Fibroblast of skin of left biceps (primary cell): ENCODE results near the gene VCAN.

Experiments
- DNase-seq, 2 experiments: peaks; one replicate each; pipeline ENCODE4 v3.0.0-alpha.2; 2013; ENCODE audit warnings: low read depth in 2 of 2

Gene VCAN

DNA sequence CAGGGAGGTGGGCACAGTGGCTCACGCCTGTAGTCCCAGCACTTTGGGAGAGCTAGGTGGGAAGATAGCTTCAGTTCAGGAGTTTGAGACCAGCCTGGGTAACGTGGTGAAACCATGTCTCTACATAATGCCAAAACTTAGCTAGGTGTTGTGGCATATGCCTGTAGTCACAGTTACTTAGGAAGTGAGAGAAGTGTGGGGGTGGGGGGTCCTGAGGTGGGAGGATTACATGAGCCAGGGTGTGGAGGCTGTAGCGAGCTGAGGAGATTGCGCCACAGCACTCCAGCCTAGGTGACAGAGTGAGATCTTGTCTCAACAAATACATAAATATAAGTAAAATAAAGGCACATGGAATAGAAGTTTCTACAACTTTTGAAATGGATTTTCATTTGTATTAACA is 23.1 kb downstream of the VCAN start:
- DNase-seq: no peak

DNA sequence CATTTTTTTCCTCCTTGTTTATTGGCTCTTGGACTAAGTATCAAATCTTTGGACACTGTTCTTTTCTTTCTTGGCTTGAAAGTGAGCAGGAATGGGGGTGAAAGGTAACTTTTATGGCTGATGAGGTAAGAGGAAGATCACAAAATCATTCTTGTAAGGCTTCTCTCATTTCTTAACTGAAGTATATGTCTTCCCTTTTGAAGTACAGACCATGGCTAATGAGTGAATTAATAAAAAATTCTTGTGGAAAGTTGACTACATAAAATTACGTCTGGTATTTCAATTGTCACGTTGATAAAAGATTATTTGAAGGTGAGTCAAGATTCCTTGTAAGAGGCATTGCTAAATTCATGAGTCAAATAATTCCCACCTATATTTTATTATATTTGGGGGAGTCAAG is 25.1 kb downstream of the VCAN start:
- DNase-seq: no peak

DNA sequence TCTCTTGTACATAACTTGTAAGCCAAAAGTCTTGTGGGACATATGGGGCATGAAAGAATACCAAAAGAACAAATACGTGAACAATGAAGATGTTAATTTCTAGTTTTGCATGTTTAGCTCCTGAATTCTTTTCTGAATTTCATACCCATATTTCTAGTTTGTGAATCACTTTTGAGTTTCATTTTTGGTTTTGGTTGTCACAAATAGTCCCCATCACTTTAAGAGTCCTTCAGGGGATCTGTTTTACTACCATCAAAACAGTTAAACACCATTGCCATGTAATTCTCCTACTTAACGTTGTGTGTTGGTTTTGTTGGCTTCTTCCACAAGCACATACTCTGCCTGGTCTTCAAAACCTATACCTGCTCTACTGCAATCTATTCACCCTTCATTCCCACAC is 27.0 kb downstream of the VCAN start:
- no peak for DNase-seq

DNA sequence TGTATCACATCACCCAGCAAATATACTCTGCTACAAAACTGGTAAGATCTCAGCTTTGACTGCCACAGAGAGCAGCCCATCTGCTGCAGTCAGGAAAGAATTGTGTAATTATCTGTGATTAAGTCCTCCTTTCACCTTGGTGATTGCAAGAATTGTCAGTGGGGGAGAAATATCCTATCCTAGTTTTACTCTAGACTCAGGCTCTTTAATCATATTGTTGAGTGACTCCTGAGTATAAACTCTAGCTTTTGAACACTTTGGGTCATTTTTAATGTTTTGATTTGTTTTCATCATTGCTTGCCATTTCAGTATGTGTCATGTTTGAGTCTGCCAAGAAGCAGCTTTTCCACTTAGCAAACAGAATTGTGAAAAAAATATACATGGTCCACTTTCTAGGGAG is 32.1 kb downstream of the VCAN start:
- no peak for DNase-seq

DNA sequence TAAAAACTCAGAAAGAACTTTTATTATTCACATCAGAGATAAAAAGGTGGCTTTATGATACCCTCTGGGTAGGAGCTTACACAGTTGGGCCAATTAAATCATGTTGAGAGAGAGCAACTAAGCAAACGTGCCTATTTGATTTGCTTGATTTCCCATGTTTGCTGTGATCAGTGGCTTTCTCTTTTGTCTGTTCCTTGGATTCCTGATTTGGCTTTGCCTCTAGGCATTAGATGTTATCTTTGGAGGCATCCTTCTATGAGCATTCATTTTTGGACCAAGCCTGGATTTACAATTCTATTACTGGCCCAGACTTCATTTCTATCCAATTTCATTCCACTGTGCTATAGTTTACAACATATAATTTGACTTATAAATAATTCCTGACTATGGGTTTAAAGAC is 35.9 kb downstream of the VCAN start:
- DNase-seq: no peak

DNA sequence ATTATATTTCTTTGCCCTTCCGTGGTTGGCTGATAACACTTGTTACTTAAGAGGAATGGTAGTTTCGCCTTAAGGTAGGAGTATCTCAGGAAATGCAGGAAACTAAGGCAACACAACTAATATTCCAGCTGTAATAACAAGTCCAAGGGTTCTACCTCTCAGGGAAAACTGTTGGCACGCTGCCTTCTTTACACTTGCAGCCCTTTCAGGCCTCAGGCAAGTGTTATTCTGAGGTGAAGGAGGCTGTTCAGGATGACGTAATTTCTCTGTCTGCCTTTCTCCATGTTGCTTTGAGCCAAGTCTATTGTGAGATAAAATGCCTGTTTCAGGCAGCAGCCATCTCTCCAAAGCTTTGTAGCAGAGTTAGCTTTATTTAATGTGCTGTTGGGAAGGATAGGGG is 38.0 kb downstream of the VCAN start:
- no peak for DNase-seq

DNA sequence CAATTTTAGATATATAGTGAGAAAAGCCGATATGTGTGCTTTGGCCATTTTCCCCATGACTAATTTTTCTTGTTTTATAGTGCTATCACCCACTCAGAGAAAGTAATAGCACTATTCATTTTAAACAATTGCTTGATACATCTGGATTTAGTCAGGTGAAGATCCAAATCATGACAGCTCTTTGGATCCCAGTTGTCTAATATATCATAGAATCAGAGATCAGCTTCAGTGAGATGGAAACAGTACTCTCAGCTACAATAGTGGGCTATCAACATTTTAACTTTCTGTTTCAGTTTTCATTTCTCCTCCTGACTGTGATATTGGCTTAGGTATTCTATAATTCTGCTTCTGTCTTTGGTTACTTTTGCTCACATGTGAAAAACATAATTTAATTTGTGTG is 38.7 kb downstream of the VCAN start:
- no peak for DNase-seq

DNA sequence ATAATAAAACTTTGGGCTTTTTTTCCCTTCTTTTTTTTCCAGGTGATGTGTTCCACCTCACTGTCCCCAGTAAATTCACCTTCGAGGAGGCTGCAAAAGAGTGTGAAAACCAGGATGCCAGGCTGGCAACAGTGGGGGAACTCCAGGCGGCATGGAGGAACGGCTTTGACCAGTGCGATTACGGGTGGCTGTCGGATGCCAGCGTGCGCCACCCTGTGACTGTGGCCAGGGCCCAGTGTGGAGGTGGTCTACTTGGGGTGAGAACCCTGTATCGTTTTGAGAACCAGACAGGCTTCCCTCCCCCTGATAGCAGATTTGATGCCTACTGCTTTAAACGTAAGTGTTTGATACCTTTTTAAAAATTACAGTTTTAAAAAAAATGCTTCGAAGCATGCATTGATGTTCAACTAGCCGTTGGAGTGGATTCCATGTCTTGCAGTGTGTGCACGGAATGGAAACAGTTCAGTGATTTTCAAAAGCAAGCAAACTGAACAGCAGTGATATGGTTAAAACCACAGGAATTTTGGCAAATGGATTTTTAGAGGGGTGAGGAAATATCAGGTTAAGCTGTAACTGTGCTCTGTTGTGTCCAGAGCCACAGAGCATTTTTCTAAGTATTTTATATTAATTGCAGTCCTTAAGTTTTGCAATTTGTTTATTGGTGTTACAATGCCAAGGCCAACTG is 40.7 kb downstream of the VCAN start:
- no peak for DNase-seq

DNA sequence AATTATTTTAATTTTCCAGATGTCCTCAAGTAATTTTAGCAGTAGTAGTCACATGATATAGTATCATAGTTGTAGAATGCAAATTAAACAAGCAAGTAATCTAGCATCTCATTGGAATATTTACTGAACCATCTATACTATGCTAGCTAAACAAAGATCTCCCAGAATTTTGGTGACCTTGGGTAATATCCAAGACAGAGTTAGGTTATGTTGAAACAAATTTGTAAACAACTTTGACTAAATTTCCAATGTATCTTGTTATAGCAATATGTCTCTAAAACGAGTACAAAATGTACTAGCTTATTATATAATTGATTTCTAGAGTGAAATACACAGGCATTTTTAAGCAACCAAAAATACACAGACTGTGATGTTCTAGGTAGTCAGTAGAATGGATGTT is 41.5 kb downstream of the VCAN start:
- no peak for DNase-seq

DNA sequence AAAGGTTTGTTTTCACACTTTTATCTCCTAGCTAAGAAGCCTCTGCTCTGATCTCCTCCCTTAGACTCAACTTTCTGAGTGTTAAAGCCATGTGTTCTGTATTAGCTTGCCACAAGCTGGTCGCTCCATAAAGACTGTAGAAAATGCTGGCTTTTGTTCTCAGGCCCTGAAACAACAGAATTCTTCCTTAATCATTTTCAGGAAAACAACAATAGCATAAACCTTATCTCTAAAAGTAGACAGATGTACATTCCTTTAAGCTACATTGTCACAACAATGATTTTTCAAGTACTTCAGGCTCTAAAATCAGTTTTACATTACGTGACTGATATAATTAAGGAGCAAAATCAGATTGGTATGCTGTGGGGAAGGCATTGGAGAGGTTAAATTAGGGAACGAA is 41.9 kb downstream of the VCAN start:
- no peak for DNase-seq

DNA sequence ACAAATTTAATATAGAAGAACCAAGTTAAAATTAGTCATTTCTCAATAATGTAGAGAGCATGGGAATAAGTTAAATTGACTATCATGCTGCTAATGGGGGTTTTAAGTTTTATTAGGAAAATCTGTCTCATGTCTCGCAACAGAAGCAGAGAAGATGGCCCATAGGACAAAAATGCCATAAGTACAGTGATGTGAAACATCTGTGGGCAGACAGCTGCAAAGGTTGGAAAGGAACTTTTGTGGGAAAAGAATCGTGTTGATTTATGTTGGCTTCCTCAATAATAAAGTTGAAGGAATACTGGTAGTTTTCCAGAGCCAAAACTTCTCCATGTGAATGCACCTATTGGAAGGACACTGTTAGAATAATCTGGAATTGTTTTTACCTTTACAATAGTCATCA is 44.8 kb downstream of the VCAN start:
- peak; percentile 58 to 61 for DNase-seq

DNA sequence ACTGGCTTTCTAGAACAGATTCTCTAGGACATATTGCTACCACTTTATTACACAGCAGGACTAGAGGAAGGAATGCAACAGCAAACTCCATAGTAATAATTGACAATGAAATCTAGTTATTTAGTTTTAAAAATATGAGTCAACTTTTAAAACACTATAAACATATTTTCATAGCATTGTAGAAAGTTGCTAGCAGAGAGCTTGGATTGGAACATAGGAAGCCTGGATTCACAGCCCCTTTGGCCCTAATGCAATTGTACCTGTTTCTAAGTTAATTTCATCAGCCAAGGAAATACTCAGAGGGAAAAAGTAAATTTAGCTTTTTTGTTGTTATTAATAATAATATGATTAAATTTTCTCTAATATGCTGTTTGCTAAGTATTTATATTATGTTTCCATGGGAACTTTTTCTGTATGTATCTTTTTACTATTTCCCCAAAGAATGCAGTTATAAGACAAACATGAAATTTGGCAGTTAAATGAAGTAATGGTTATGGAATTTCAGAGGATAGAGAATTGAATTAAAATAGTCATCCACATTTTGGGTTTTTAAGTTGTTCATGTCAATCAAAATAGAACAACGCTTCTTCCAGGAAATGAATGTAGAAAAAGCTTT is 45.6 kb downstream of the VCAN start:
- DNase-seq: no peak

DNA sequence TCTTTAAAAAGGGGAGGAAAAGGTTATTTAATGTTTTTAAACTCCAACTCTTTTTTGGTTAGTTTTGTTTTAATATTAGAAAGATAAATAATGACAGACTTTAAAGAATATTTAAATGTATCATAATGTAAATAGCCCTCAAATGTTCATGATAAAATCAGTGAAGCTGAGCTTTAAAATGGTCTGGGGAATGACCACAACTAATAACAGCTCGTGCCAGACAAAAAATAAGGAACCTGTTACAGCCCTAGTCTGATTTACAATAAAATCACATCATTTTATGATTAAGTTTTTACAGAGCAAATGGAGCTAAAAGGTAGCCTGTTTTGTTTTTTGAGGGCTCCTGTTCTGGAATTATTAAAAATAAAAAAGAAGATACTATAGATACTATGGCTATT is 46.1 kb downstream of the VCAN start:
- DNase-seq: no peak

DNA sequence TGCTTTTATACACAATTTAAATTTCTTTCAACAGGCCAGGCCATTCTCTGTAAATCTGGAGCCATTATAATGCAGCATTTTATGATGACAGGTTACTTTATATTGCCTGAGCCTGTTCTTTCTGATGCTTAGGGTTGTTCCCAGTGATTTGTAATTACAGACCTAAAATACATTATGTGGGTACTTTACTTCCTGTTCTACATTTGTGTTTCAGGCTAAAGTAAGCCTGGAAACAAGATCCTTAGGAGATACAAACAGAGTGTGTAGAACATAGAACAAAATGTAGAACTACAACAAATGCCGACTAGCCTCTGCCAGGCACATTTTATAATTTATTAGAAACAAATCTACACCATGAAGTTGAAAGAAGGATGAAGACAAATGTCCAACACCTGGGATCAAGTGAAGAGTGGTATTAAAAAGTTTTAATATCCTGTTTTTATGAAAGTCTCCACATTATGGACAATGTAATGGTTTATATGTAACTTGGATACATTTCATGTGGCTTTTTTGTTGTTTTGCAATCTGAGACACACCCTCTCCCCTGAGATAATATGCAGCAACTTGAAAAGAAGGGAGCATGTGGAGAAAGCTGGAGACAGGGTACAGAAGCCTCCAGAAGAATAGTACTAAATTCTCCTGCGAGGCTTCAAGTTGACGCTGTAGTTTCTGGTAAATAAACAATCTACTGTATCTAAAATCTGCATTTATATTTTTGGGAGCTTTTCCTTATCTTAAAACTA is 46.9 kb downstream of the VCAN start:
- DNase-seq: no peak

DNA sequence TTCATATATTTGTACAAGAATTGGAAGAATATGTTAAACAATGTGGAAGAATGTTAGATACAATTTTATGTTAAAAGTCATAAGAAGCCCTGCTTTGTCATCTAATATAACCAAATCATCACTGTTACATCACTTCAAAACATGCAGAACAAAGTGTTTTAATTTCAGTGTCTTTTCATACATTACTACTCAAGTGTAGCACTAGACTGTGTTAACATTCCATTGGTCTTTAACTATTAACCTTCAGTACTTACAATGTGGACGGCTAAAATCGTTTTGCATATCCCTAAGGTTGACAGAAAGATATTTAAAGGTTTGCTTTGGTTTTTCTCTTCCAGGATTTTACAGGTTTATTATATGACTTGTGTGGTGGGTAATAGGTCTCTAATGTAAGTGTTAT is 50.9 kb downstream of the VCAN start:
- no peak for DNase-seq

DNA sequence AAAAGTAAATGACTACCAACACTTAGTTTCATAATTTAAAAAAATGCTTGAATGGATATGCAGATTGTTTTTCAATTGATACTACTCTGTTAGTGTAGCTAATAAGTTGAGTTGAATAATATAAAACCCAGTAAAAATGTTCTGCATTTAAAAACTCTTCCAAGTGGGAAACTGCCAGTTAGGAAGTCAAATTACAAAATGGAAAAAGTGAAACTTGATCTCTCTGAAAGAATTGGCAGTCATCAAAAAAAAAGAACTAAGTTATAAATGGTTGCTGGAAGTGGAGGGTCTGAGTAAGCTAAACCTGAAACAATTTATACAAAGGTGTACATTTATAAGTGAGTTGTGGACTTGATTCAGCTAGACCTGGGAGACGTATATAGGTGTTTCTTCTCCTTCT is 52.4 kb downstream of the VCAN start:
- no peak for DNase-seq

DNA sequence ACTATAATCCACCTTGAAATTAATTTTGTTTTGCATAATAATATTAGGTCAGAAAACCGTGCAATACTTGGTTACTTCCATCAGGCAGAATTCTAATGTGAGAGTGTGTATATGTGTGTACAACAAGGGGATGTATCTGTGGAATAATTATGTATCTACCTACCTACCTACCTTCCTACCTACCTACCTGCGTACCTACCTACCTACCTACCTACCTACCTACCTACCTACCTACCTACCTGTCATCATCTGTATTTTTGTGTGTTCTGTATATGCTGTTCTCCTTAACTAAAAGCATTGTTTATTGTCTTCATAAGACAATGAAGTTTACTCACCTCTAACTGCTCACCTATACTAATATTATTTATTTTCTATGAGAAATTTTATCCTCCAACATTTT is 52.8 kb downstream of the VCAN start:
- no peak for DNase-seq

DNA sequence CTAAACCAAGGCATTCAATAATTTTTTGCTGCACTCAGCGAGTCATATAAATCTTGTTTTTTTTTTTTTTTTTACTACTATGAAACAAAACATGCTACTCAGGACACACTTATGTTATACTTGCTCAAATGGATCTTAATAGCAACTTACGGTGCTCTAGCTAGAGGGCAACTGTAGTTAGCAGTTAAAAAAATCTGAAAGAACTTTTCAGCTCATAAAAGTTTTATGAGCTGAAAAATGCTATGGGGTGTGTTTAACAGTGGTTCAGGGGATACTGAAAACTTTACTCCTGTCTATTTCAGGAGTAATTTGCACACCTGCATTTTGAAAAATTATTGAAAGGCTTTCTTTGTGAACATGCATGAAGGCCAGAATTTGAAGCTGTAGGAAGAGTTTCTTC is 53.4 kb downstream of the VCAN start:
- no peak for DNase-seq

DNA sequence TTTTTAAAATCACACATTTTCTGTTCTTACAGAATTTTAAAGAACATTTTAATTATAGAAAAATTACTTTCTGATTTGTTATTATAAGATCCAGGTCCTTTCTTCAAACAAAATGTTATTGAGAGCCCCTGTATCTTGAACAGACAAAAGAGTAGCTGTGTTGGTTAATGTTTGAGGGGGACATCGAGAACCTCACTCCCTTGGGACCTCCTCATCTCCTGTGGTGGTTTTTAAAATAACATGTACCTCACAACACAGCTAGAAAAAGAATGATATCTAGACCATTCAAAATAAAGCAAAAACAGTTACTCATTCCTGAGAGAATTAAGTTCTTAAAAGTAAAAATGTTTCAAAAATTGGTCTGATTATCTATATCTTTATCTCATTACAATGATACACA is 54.7 kb downstream of the VCAN start:
- no peak for DNase-seq

DNA sequence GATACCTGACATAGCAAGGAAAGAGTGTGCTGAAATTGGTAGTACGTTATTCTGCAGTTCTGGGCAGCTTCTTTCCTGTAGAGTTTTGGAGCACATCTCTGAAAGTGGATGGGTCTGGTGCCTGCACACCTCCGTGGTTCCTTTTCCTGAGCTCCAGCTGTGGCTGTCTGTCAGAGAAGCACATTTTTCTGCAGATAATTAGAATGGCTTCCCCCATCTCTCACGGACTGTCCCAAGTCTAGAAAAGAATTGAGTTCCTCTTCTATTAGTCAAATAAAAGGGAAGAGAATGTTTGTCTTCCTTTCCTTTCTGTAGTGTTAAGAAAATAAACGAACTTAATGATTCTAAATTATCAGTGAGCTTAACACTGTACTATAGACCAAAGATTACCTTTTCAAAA is 55.7 kb downstream of the VCAN start:
- DNase-seq: no peak

DNA sequence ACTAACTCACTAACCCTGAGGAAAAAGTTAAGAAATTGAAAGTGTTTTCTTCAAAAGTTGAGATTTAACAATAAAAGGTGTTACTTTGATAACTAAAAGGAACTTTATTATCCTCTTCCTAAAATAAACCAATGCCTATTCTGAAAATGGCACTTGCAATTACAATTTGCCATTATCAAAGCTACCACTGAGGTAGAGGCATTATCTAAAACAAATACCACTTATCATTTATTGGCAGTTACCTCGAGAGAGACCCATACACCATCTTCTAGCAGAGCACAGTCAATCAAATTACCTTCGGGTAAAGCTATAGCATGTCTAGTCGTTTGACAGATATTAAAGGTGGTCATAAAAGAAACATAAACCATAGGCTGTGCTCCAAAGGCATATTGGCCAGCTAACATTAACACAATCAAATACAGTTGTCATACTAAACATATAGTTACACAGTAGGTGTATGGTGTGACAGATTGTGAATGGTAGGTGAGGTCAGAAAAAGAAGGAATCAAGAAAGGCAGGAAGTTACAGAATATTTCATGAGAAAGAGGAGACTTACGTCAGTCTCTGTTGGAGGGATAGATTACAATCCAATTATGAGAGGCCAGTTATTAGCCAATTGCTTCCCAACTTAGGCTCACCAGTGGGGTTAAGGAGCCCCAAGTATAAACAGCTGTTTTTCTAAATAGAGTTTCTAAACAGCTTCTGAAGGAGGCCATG is 56.3 kb downstream of the VCAN start:
- no peak for DNase-seq

DNA sequence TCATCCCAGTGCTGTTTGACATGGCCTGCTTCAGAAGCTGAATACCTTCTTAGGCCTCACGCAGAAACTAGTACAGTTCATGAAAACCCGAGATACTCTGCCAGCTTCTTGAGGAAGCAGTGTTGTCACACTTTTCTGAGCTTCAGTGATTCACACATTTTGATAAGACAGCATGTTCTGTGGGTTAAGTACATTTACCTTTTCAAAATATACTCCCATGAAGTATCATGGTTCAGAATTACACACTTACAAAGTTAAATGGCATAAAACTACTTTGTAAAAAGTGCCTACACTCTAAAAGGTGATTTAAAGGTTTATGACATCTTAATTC is 56.9 kb downstream of the VCAN start:
- no peak for DNase-seq

DNA sequence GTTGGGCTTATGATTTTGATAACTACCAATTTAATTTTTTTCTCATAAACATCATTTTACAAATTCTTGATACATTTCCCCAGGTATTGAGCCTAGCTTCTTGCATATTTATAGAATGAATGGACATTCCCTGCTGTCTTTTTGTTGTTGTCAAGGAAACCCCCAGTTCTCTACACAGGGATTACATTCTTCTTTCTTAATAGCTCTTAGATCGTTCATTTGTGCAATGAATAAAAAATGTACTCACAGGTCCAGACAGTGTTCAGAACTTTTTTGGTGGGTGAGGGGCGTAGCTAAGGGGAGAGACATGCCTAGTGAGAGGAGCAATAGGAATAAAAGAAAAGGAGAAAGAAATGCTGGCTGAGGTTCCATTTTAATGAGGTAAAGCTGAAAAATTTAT is 58.6 kb downstream of the VCAN start:
- no peak for DNase-seq
